ENCODE results near the gene SLC16A13. TPM values are rescaled to one million over a fixed set of nuclear protein-coding genes. Genes with fewer than 3 reads are reported as not detected.

SLC16A13 gene
- total and polyA plus RNA-seq, 9 donors = 0.12 to 2.8 (median 1.2) TPM

DNA sequence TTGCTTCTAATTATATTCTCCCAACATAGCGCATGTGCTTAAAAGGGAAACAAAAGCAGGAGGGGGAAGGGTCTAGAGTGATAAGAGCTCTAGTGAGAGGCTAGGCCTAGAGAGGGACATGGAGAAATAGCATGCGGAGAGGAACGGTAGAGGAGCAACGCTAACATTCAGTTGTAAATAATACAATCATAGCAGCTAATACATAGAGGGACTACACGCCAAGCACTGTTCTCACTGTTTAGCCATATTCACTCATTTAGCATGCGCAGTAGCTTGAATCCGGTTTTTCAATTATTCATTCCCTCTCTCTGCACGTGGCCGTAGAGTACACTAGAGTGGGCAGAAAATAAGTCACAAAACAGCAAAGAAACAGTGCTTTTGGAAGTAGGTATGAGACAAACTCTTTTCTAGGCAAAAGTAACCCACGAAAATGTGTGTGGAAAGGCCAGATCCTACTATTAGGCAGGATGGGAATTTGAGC, 41.7 kb upstream of the SLC16A13 start:
- DNase-seq = no peak
- Histone ChIP-seq H3K4me1 (ENCODE audit: insufficient read depth) (peaks cover 3% of the 10 kb centered on the region), H3K36me3 (no peaks in the 10 kb centered on the region), H3K27me3 (no peaks in the 10 kb centered on the region), H3K27ac (no peak overlapping the region), H3K4me3 (no peak overlapping the region), H3K9me3 (no peaks in the 10 kb centered on the region)
- WGBS, 3 donors = 72 to 82% (median 81%) methylated on average over 10 of the region's 10 CpGs
- TF ChIP-seq POLR2A (IDR thresholded peaks at IDR 0.05) = no peak
- TF ChIP-seq EP300 (IDR thresholded peaks at IDR 0.05) = no peak
- TF ChIP-seq, protein P1, sequence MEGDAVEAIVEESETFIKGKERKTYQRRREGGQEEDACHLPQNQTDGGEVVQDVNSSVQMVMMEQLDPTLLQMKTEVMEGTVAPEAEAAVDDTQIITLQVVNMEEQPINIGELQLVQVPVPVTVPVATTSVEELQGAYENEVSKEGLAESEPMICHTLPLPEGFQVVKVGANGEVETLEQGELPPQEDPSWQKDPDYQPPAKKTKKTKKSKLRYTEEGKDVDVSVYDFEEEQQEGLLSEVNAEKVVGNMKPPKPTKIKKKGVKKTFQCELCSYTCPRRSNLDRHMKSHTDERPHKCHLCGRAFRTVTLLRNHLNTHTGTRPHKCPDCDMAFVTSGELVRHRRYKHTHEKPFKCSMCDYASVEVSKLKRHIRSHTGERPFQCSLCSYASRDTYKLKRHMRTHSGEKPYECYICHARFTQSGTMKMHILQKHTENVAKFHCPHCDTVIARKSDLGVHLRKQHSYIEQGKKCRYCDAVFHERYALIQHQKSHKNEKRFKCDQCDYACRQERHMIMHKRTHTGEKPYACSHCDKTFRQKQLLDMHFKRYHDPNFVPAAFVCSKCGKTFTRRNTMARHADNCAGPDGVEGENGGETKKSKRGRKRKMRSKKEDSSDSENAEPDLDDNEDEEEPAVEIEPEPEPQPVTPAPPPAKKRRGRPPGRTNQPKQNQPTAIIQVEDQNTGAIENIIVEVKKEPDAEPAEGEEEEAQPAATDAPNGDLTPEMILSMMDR (IDR thresholded peaks at IDR 0.05) = no peak
- intact Hi-C loops (cut with DNase I) = loop anchor here in 1 of 4 donors (10.0 kb wide), 1 partner anchor 329 kb away; no protein-coding TSS in a partner anchor

DNA sequence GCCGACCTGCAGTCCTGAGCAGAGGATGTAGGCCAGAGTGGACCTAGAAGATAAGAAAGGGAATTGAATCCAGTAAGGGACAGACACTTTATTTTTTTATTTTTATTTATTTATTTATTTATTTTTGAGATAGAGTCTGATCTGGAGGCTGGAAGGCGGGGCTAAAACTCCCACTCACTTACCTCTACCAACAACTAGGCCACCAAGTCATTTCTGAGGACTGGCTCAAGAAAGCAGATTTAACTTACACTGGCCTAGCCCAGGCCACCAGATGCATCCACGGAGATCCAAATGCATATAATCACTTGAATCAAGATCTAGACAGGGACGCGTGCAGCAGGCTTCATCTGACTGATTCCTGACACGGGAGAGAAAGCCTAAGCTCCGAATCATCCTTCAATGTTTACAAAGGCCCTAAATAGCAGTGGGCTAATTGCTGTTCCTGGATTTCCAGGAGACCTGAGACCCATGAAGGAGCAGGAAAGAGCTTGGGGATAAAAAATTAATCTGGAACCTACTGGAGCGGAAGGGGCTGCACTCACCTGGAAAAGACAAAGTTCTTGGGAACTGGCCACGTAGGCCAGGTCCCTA, 41.1 kb upstream of the SLC16A13 start:
- no peak overlapping the region for H3K27ac ChIP-seq
- no peaks in the 10 kb centered on the region for H3K27me3 ChIP-seq
- intact Hi-C loops (cut with DNase I) = loop anchor here in 1 of 4 donors (10.0 kb wide), 1 partner anchor 330 kb away; no protein-coding TSS in a partner anchor
- 91 to 94% (median 93%) methylated on average over 9 of the region's 9 CpGs for WGBS, 3 donors
- TF ChIP-seq, protein P1 (IDR thresholded peaks at IDR 0.05) = no peak
- TF ChIP-seq POLR2A (IDR thresholded peaks at IDR 0.05) = no peak
- no peak for TF ChIP-seq EP300 (IDR thresholded peaks at IDR 0.05)
- DNase-seq = no peak
- H3K4me3 ChIP-seq = no peak overlapping the region
- no peaks in the 10 kb centered on the region for H3K36me3 ChIP-seq
- peaks cover 3% of the 10 kb centered on the region for H3K4me1 ChIP-seq (ENCODE audit: insufficient read depth)
- no peaks in the 10 kb centered on the region for H3K9me3 ChIP-seq

DNA sequence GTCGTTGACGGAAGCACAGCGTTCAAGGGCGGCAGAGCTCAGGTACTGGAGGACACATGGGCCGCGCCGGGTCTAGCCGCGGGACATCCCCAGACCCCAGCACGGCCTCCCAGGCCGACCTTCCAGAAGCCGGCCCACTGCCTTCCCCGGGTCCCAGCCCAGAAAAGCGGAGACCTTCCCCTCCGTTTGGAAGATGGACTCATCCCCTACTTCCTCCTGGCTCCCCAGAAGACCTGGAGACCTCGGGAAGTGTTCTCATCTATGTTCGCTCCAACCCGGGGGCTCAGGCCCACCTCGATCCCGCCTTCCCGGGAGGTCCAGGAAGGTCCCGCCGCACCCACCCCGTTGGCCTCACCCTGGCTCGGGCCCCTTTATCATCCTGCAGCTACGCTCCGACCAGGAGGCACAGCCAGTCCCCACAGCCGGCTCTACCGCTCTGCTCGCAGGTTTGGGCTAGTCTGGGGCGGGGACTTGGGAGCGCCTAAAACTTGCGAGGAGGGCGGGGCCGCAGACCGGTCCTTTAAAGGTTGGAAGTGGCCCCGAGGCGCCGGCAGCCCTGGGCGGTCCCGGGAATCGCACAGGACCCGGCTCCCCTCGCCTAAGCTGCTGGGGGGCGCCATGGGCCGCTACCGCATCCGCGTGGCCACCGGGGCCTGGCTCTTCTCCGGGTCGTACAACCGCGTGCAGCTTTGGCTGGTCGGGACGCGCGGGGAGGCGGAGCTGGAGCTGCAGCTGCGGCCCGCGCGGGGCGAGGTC, 40.1 kb upstream of the SLC16A13 start, which contains the start of gene ALOX12:
Gene ALOX12, plus strand, starts transcription at position 550 of the 756 bp plus-strand sequence. Its CDS starts 69 bp downstream, at position 619.
- WGBS, 3 donors = 10 to 24% (median 17%) methylated on average over 62 to 64 of the region's 64 CpGs
- peaks cover 3% of the 10 kb centered on the region for H3K4me1 ChIP-seq (ENCODE audit: insufficient read depth)
- TF ChIP-seq, protein P1 (IDR thresholded peaks at IDR 0.05) = no peak
- TF ChIP-seq POLR2A (IDR thresholded peaks at IDR 0.05) (no peak), EP300 (IDR thresholded peaks at IDR 0.05) (no peak)
- no peaks in the 10 kb centered on the region for H3K36me3 ChIP-seq
- peak within 1 kb of the TSS; percentile 7 for H3K4me3 ChIP-seq
- H3K27ac ChIP-seq = no peak within 1 kb of the TSS
- intact Hi-C loops (cut with DNase I) = loop anchor here in 1 of 4 donors (10.0 kb wide), 1 partner anchor 331 kb away; no protein-coding TSS in a partner anchor
- H3K27me3 ChIP-seq = no peaks in the 10 kb centered on the region
- no peaks in the 10 kb centered on the region for H3K9me3 ChIP-seq
- peak in 3 of 5 donors; percentile 35 to 61 (median 45) for DNase-seq

DNA sequence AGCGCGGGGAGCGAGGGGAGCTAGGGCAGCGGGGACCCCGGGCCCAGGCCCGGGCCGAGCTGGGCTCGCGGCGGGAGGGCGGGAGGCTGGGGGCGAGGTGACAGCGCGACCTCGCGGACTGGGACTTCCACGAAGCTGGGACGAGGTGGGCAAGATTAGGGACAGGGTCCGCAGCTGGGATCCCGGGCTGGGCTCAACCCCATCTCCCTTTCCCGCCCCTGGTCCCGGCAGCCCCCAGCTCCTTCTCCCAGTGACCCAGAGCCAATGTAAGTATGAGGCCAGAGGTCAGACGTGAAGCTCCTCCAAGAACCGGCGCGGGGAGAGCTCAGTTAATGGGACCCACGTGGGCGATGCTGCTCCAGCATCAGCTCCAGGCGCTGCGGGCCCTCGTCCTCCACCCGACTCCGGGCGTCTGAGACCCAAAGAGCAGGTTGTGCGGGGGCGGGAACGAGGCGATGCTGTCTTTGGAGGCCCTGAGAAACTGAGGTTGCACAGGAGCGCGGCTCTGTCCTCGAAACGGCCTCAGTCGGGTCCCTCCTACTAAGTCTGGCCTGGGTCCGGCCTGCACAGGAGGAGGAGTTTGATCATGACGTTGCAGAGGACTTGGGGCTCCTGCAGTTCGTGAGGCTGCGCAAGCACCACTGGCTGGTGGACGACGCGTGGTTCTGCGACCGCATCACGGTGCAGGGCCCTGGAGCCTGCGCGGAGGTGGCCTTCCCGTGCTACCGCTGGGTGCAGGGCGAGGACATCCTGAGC, 39.4 kb upstream of the SLC16A13 start:
- peaks cover 3% of the 10 kb centered on the region for H3K4me1 ChIP-seq (ENCODE audit: insufficient read depth)
- intact Hi-C loops (cut with DNase I) = loop anchor here in 1 of 4 donors (10.0 kb wide), 1 partner anchor 332 kb away; no protein-coding TSS in a partner anchor
- H3K27ac ChIP-seq = no peak overlapping the region
- H3K27me3 ChIP-seq = no peaks in the 10 kb centered on the region
- no peaks in the 10 kb centered on the region for H3K9me3 ChIP-seq
- peak in 1 of 5 donors; percentile 43 for DNase-seq
- TF ChIP-seq POLR2A (IDR thresholded peaks at IDR 0.05) = no peak
- TF ChIP-seq, protein P1 (IDR thresholded peaks at IDR 0.05) = no peak
- TF ChIP-seq EP300 (IDR thresholded peaks at IDR 0.05) = no peak
- 43 to 58% (median 44%) methylated on average over 50 to 58 of the region's 58 CpGs for WGBS, 3 donors
- peak overlapping the region; percentile 7 for H3K4me3 ChIP-seq
- H3K36me3 ChIP-seq = no peaks in the 10 kb centered on the region

Measured in ovary (tissue), 9 donors.